Prostate gland (tissue), 2 donors: ENCODE data around the gene LHFPL3. TPM values are rescaled to one million over a fixed set of nuclear protein-coding genes. Genes with fewer than 3 reads are reported as not detected.

Experiments
- DNase-seq: peaks from one replicate; pipeline ENCODE4 v3.0.0-alpha.2; 2019; ENCODE audit warnings: low spot score
- H3K27ac ChIP-seq, 2 donors: fragments of 200-600 bp; sonication (generic); 2 replicates each; pipeline ENCODE4 v1.5.1; 2017 to 2019
- H3K27me3 ChIP-seq: fragments of 200-600 bp; sonication (generic); replicated peaks from 2 replicates; pipeline ENCODE4 v1.5.1; 2019; ENCODE audit not compliant: insufficient read depth
- H3K36me3 ChIP-seq, 2 donors: fragments of 200-600 bp; sonication (generic); 1 replicate in 1 of 2; 2 replicates in 1 of 2; pipeline versions ENCODE4 v1.5.1 to v1.8.1; 2017 to 2019
- H3K4me1 ChIP-seq: fragments of 200-600 bp; sonication (generic); replicated peaks from 2 replicates; pipeline ENCODE4 v1.5.1; 2019
- H3K4me3 ChIP-seq, 2 donors: fragments of 200-600 bp; sonication (generic); 2 replicates each; pipeline ENCODE4 v1.5.1; 2017 to 2019
- H3K9me3 ChIP-seq: fragments of 200-600 bp; sonication (generic); 2 replicates; pipeline ENCODE4 v1.5.1; 2017
- CTCF ChIP-seq, 4 experiments: fragments of 200-600 bp in 2 of 4; fragments of 450-650 bp in 2 of 4; sonication (generic) in 2 of 4; IDR thresholded peaks; 1 replicate in 3 of 4; 2 replicates in 1 of 4; pipeline ENCODE4 v1.5.1; 2016 to 2019; ENCODE audit warnings: antibody characterized with exemption in 4 of 4, mild to moderate bottlenecking in 2 of 4, moderate library complexity in 2 of 4
- POLR2A ChIP-seq: fragments of 450-650 bp; IDR thresholded peaks from one replicate; pipeline ENCODE4 v1.6.1; 2016; ENCODE audit warnings: antibody characterized with exemption, mild to moderate bottlenecking
- POLR2AphosphoS5 ChIP-seq: sonication (generic); formaldehyde crosslinking; IDR thresholded peaks from one replicate; pipeline ENCODE4 v1.6.1; 2017; ENCODE audit warnings: antibody characterized with exemption
- WGBS: methylation state at CpG from one replicate; pipeline ENCODE4 v1.1.5; 2018; 5-methylcytosine and 5-hydroxymethylcytosine counted together
- intact Hi-C: fragments of 100-400 bp; cut with DNase I; formaldehyde crosslinking; loops from one replicate; pipeline ENCODE4 v1.14.2; 2022
- total RNA-seq, 2 donors: library from RNA; depleted of rRNA; stranded (reverse); fragments of >200 nt; gene quantifications; one replicate each; pipeline ENCODE4 v1.1.0, GENCODE V29; 2016

LHFPL3 gene
- total RNA-seq, 2 donors from 2014 or later = 0.14 TPM; not detected in 1

GRCh38 chr7:104900525-104901239, 572.3 kb downstream of the LHFPL3 start:
- no peak overlapping the region for H3K4me3 ChIP-seq
- H3K27ac ChIP-seq = no peak overlapping the region
- H3K27me3 ChIP-seq = no peaks in the 10 kb centered on the region
- no peaks in the 10 kb centered on the region for H3K9me3 ChIP-seq
- intact Hi-C loops = no loop called here
- no peak for TF ChIP-seq CTCF (IDR thresholded peaks at IDR 0.05)
- no peak for TF ChIP-seq POLR2A
- no peak for TF ChIP-seq POLR2AphosphoS5
- no peaks in the 10 kb centered on the region for H3K36me3 ChIP-seq
- no peak for DNase-seq
- no peaks in the 10 kb centered on the region for H3K4me1 ChIP-seq
- 56% methylated on average over 6 of the region's 6 CpGs for WGBS

- H3K27ac ChIP-seq = no peak overlapping the region
- H3K36me3 ChIP-seq = no peaks in the 10 kb centered on the region
- no peak for DNase-seq
- no peak for TF ChIP-seq POLR2A
- no peak for TF ChIP-seq CTCF (IDR thresholded peaks at IDR 0.05)
- no peak for TF ChIP-seq POLR2AphosphoS5
- H3K9me3 ChIP-seq = no peaks in the 10 kb centered on the region
- H3K27me3 ChIP-seq = no peaks in the 10 kb centered on the region
- intact Hi-C loops = no loop called here
- no peaks in the 10 kb centered on the region for H3K4me1 ChIP-seq
- H3K4me3 ChIP-seq = no peak overlapping the region
- 90% methylated on average over 3 of the region's 3 CpGs for WGBS
Measured at GRCh38 chr7:104901240-104901619, 572.8 kb downstream of the LHFPL3 start.

- no peak overlapping the region for H3K27ac ChIP-seq
- H3K9me3 ChIP-seq = no peaks in the 10 kb centered on the region
- H3K36me3 ChIP-seq = no peaks in the 10 kb centered on the region
- no peak overlapping the region for H3K4me3 ChIP-seq
- H3K4me1 ChIP-seq = no peaks in the 10 kb centered on the region
- DNase-seq = no peak
- TF ChIP-seq POLR2AphosphoS5 (no peak), CTCF (IDR thresholded peaks at IDR 0.05) (no peak), POLR2A (no peak)
- 91% methylated on average over 6 of the region's 6 CpGs for WGBS
- no peaks in the 10 kb centered on the region for H3K27me3 ChIP-seq
- intact Hi-C loops = no loop called here
Measured at GRCh38 chr7:104902183-104902582, 573.8 kb downstream of the LHFPL3 start.

GRCh38 chr7:104903044-104903443, 574.6 kb downstream of the LHFPL3 start:
- Histone ChIP-seq H3K4me3 (no peak overlapping the region), H3K27ac (no peak overlapping the region), H3K36me3 (no peaks in the 10 kb centered on the region), H3K4me1 (no peaks in the 10 kb centered on the region), H3K27me3 (no peaks in the 10 kb centered on the region), H3K9me3 (no peaks in the 10 kb centered on the region)
- intact Hi-C loops = no loop called here
- WGBS = 93% methylated on average over 2 of the region's 2 CpGs
- TF ChIP-seq POLR2AphosphoS5 (no peak), CTCF (IDR thresholded peaks at IDR 0.05) (no peak), POLR2A (no peak)
- DNase-seq = no peak

- Histone ChIP-seq H3K27ac (no peak overlapping the region), H3K27me3 (no peaks in the 10 kb centered on the region), H3K4me1 (no peaks in the 10 kb centered on the region), H3K36me3 (no peaks in the 10 kb centered on the region), H3K9me3 (no peaks in the 10 kb centered on the region), H3K4me3 (no peak overlapping the region)
- WGBS = 81% methylated on average over 4 of the region's 4 CpGs
- no peak for DNase-seq
- no peak for TF ChIP-seq CTCF (IDR thresholded peaks at IDR 0.05)
- no peak for TF ChIP-seq POLR2A
- TF ChIP-seq POLR2AphosphoS5 = no peak
- intact Hi-C loops = no loop called here
Measured at GRCh38 chr7:104903846-104904245, 575.4 kb downstream of the LHFPL3 start.
